ENCODE measurements around the gene GNL3L.

- TF ChIP-seq CTCF (IDR thresholded peaks at IDR 0.05; ENCODE audit: extremely low read depth in 1 of 2, insufficient read depth in 1 of 2, low read depth in 1 of 2, low read length in 2 of 2): no peak
- TF ChIP-seq JUN (IDR thresholded peaks at IDR 0.05; ENCODE audit: borderline replicate concordance, insufficient read depth, insufficient read length, low read depth): no peak
- no peak for TF ChIP-seq POLR2AphosphoS5 (IDR thresholded peaks at IDR 0.05; ENCODE audit: insufficient read depth, low read depth, low read length)
- TF ChIP-seq FOS (IDR thresholded peaks at IDR 0.05; ENCODE audit: borderline replicate concordance, insufficient read depth, low read length): no peak
- TF ChIP-seq MYC (IDR thresholded peaks at IDR 0.05; ENCODE audit: low read depth, low read length): no peak
- no peak for TF ChIP-seq POLR2A (IDR thresholded peaks at IDR 0.05; ENCODE audit: low read depth, low read length)
- TF ChIP-seq EZH2 (IDR thresholded peaks at IDR 0.05; ENCODE audit: borderline replicate concordance, low read depth, low read length, severe bottlenecking): no peak
- no peak for TF ChIP-seq MAX (IDR thresholded peaks at IDR 0.05; ENCODE audit: insufficient read depth, insufficient read length)
- no peak for TF ChIP-seq GATA2 (IDR thresholded peaks at IDR 0.05; ENCODE audit: insufficient read depth, insufficient read length, low read depth, low read length)
These were observed 34.1 kb upstream of the GNL3L start, which contains the start of gene FGD1 for GRCh38 chrX:54495814-54496516.
